Measurements from ENCODE around the gene COX7B2. TPM values are rescaled to one million over a fixed set of nuclear protein-coding genes. Genes with fewer than 3 reads are reported as not detected.

Gene COX7B2
- total and polyA plus RNA-seq, 10 of the 15 experiments (the other 5 are each of a cell fraction or from before 2014, with no cell fraction given), result not detected

- Histone ChIP-seq H3K79me2 (ENCODE audit: control insufficient read depth, insufficient read depth, low read length) (no peaks in the 10 kb centered on the region), H3K9me3 (replicated peaks; ENCODE audit: control insufficient read depth, insufficient read depth, low read length) (no peaks in the 10 kb centered on the region), H3K27ac (ENCODE audit: control insufficient read depth, insufficient read depth) (no peak overlapping the region), H3K4me2 (ENCODE audit: control insufficient read depth, insufficient read depth) (no peak overlapping the region), H3K9ac (ENCODE audit: control insufficient read depth, insufficient read depth, low read length) (no peak overlapping the region), H2AFZ (ENCODE audit: control insufficient read depth, low read depth, low read length) (no peak overlapping the region), H3K27me3 (replicated peaks in 1 of 2; ENCODE audit: control insufficient read depth in 2 of 2, insufficient read depth in 2 of 2, low read length in 1 of 2) (no peaks in the 10 kb centered on the region), H3K4me1 (ENCODE audit: control insufficient read depth, insufficient read depth, low read length) (no peaks in the 10 kb centered on the region), H3K4me3 (no peak overlapping the region), H4K20me1 (ENCODE audit: control insufficient read depth, insufficient read depth) (no peaks in the 10 kb centered on the region), H3K36me3 (ENCODE audit: control insufficient read depth in 2 of 2, insufficient read depth in 2 of 2, low read length in 1 of 2) (no peaks in the 10 kb centered on the region)
- DNase-seq (ENCODE audit: low read depth, low spot score) (no peak), ATAC-seq (no peak), FAIRE-seq (no peak)
- TF ChIP-seq MYC (IDR thresholded peaks at IDR 0.05; ENCODE audit: insufficient read depth, insufficient read length, insufficient replicate concordance, low read length, severe bottlenecking) (no peak), YBX1 (IDR thresholded peaks at IDR 0.05) (no peak), ATF3 (IDR thresholded peaks at IDR 0.05; ENCODE audit: borderline replicate concordance, extremely low read depth, low read depth, low read length) (no peak), HCFC1 (IDR thresholded peaks at IDR 0.05; ENCODE audit: low read length) (no peak)
- ChIA-PET SMC1A (ENCODE audit: uncharacterized antibody, unreplicated experiment) (interaction anchor here (1.2 to 2.2 kb wide), 3 partner anchors 16 to 43 kb away, joined by 4 to 5 read pairs (median 4); no protein-coding TSS in a partner anchor), RAD21 (ENCODE audit: unreplicated experiment) (interaction anchor here (1.4 to 1.6 kb wide), 2 partner anchors 55 to 78 kb away, joined by 3 to 4 read pairs; no protein-coding TSS in a partner anchor), POLR2A (interaction anchor here (0.5 kb wide), 1 partner anchor 290 kb away, joined by 3 read pairs; no protein-coding TSS in a partner anchor), CTCF (interaction anchor here (1.1 kb wide), 1 partner anchor 23 kb away, joined by 3 read pairs; no protein-coding TSS in a partner anchor)
- no TSS peak for BruUV-seq (replicated peaks)
- intact Hi-C loops (cut with micrococcal nuclease; ENCODE audit: unreplicated experiment) (no loop called here), in situ Hi-C loops (cut with MboI) (no loop called here)
Observed at GRCh38 chr4:46955601-46956000, 46.6 kb upstream of the COX7B2 start.

- ChIA-PET RAD21 (ENCODE audit: unreplicated experiment) (interaction anchor here (0.9 to 1.0 kb wide), 2 partner anchors 20 kb away, joined by 3 read pairs; no protein-coding TSS in a partner anchor), POLR2A (no interaction called here), SMC1A (ENCODE audit: uncharacterized antibody, unreplicated experiment) (interaction anchor here (0.6 to 2.0 kb wide), 6 partner anchors 9 to 57 kb away, joined by 3 to 6 read pairs (median 4); no protein-coding TSS in a partner anchor), CTCF (interaction anchor here (0.7 to 1.2 kb wide), 2 partner anchors 9 to 1132 kb away, joined by 3 read pairs; no protein-coding TSS in a partner anchor)
- DNase-seq (ENCODE audit: low read depth, low spot score) (no peak), FAIRE-seq (no peak), ATAC-seq (no peak)
- no peaks in the 10 kb centered on the region for H4K20me1 ChIP-seq (ENCODE audit: control insufficient read depth, insufficient read depth)
- BruUV-seq (replicated peaks), result no TSS peak
- H3K9me3 ChIP-seq (replicated peaks; ENCODE audit: control insufficient read depth, insufficient read depth, low read length), result no peaks in the 10 kb centered on the region
- no peak overlapping the region for H3K4me2 ChIP-seq (ENCODE audit: control insufficient read depth, insufficient read depth)
- H3K9ac ChIP-seq (ENCODE audit: control insufficient read depth, insufficient read depth, low read length), result no peak overlapping the region
- TF ChIP-seq TCF7 (IDR thresholded peaks at IDR 0.05; ENCODE audit: borderline replicate concordance), result no peak
- no peak for TF ChIP-seq HCFC1 (IDR thresholded peaks at IDR 0.05; ENCODE audit: low read length)
- no peak overlapping the region for H3K4me3 ChIP-seq
- no peaks in the 10 kb centered on the region for H3K27me3 ChIP-seq (replicated peaks in 1 of 2; ENCODE audit: control insufficient read depth in 2 of 2, insufficient read depth in 2 of 2, low read length in 1 of 2)
- in situ Hi-C loops (cut with MboI) (no loop called here), intact Hi-C loops (cut with micrococcal nuclease; ENCODE audit: unreplicated experiment) (no loop called here)
- no peaks in the 10 kb centered on the region for H3K79me2 ChIP-seq (ENCODE audit: control insufficient read depth, insufficient read depth, low read length)
- H3K36me3 ChIP-seq (ENCODE audit: control insufficient read depth in 2 of 2, insufficient read depth in 2 of 2, low read length in 1 of 2), result no peaks in the 10 kb centered on the region
- no peak overlapping the region for H2AFZ ChIP-seq (ENCODE audit: control insufficient read depth, low read depth, low read length)
- no peak overlapping the region for H3K27ac ChIP-seq (ENCODE audit: control insufficient read depth, insufficient read depth)
- H3K4me1 ChIP-seq (ENCODE audit: control insufficient read depth, insufficient read depth, low read length), result no peaks in the 10 kb centered on the region
Observed at GRCh38 chr4:46954643-46955042, 45.6 kb upstream of the COX7B2 start.
